ENCODE measurements around the gene MAGI2. TPM values are rescaled to one million over a fixed set of nuclear protein-coding genes. Genes with fewer than 3 reads are reported as not detected.

The MAGI2 gene
- total RNA-seq, 4 donors from 2014 or later: 0.98 to 4.8 (median 2.5) TPM

DNA sequence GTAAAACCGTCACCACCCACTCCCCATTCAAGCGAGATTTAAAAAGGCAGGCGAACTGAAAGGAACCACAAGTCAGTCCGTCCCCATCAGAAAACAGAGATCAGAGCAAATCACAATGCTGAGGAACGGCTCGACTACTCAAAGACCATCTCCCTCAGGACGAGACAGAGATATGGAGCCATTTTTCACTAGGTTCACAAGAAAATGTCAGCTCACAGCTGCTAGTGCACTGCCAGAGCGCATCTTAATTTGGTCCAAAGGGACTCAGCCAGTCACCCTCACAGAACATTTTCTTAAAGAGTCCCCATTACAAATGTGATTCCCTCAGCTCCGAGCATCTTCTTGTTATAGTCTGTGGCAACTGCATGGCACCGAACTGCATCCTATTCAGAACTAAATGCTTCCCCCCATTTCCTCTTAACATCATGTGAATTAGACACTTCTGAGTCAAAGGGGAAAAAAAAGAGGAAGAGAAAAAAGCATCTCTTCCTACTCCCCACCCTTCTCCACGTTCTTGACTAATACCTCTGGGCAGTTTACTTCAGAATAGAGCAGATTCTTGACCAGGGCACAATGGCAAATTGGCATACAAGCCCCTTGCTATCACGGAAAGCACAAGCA lies 683.9 kb downstream of the MAGI2 start:
- no peak for TF ChIP-seq POLR2A (IDR thresholded peaks at IDR 0.05)
- no peak for TF ChIP-seq POLR2AphosphoS5 (IDR thresholded peaks at IDR 0.05)
- no peak for TF ChIP-seq EP300 (IDR thresholded peaks at IDR 0.05)
- TF ChIP-seq, protein P1, sequence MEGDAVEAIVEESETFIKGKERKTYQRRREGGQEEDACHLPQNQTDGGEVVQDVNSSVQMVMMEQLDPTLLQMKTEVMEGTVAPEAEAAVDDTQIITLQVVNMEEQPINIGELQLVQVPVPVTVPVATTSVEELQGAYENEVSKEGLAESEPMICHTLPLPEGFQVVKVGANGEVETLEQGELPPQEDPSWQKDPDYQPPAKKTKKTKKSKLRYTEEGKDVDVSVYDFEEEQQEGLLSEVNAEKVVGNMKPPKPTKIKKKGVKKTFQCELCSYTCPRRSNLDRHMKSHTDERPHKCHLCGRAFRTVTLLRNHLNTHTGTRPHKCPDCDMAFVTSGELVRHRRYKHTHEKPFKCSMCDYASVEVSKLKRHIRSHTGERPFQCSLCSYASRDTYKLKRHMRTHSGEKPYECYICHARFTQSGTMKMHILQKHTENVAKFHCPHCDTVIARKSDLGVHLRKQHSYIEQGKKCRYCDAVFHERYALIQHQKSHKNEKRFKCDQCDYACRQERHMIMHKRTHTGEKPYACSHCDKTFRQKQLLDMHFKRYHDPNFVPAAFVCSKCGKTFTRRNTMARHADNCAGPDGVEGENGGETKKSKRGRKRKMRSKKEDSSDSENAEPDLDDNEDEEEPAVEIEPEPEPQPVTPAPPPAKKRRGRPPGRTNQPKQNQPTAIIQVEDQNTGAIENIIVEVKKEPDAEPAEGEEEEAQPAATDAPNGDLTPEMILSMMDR (IDR thresholded peaks at IDR 0.05): no peak
- Histone ChIP-seq H3K27ac (no peak overlapping the region), H3K36me3 (no peaks in the 10 kb centered on the region), H3K27me3 (peaks cover 2% of the 10 kb centered on the region), H3K9me3 (no peaks in the 10 kb centered on the region), H3K4me3 (peak overlapping the region; percentile 32), H3K4me1 (peaks cover 2% of the 10 kb centered on the region)
- WGBS: 5% methylated on average over 12 of the region's 12 CpGs
- DNase-seq (ENCODE audit: low spot score in 2 of 2): no peak

DNA sequence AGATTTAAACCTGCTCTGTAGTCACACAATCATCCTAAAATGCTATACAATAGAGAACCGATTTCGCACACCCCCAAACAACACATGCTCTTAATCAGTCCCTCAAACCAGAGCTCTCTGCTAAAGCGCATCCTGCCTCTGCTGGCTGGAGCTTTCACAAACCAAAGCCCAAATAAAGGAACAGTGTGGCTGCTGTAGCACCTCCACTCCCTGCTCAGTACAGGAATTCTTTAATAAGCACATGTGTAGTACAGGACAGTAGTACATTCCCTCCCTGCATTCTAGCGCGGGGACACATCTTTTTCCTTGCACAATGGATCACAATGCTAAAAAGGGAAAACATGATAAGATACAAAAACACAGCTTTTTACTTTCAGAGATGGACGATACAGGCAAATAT lies 684.6 kb downstream of the MAGI2 start:
- WGBS: 21% methylated on average over 6 of the region's 6 CpGs
- DNase-seq (ENCODE audit: low spot score in 2 of 2): no peak
- peak overlapping the region; percentile 32 for H3K4me3 ChIP-seq
- peaks cover 2% of the 10 kb centered on the region for H3K4me1 ChIP-seq
- peaks cover 2% of the 10 kb centered on the region for H3K27me3 ChIP-seq
- H3K36me3 ChIP-seq: no peaks in the 10 kb centered on the region
- TF ChIP-seq, protein P1 (IDR thresholded peaks at IDR 0.05): no peak
- TF ChIP-seq POLR2AphosphoS5 (IDR thresholded peaks at IDR 0.05) (no peak), EP300 (IDR thresholded peaks at IDR 0.05) (no peak), POLR2A (IDR thresholded peaks at IDR 0.05) (no peak)
- no peaks in the 10 kb centered on the region for H3K9me3 ChIP-seq
- no peak overlapping the region for H3K27ac ChIP-seq

DNA sequence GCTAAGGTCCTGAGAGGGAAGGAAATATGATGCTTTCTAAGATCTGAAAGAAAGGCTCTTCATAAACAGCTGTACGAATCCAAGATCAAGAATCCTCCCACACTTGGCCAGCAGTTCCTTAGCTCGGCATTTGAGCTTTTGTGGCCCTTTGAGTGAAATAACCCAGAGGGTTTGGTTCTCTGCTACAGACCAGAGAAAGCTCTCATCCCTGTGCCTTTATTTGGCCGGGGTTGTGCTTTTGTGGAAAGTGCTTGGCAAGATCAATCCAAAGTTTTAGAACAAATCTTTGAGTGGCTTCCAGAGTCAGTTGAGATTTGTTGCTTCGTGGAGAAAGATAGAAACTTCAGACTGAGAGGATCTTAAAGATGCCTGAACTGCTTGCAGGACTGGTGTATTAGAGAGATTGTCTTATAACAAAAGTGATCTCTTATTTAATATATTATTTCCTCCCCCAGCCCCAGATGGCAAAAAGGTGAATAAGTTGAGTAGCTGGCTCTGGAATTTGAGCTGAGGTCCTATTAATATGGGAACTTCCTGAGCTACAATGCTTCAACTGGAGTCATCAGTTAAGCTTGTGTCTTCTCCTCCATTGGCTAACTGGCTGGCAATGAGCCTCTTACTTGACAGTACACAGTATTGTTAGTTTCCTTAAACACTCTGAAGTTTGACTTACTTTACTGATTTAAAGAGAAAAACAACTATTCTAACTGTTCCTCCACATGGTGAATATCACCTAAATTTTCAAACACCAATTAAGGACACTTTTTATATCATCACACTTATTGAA lies 687.3 kb downstream of the MAGI2 start:
- DNase-seq (ENCODE audit: low spot score in 2 of 2): no peak
- H3K9me3 ChIP-seq: no peaks in the 10 kb centered on the region
- H3K4me3 ChIP-seq: no peak overlapping the region
- WGBS: 51% methylated on average over 4 of the region's 4 CpGs
- peaks cover 2% of the 10 kb centered on the region for H3K27me3 ChIP-seq
- H3K4me1 ChIP-seq: peaks cover 2% of the 10 kb centered on the region
- TF ChIP-seq, protein P1 (IDR thresholded peaks at IDR 0.05): no peak
- H3K36me3 ChIP-seq: no peaks in the 10 kb centered on the region
- no peak overlapping the region for H3K27ac ChIP-seq

DNA sequence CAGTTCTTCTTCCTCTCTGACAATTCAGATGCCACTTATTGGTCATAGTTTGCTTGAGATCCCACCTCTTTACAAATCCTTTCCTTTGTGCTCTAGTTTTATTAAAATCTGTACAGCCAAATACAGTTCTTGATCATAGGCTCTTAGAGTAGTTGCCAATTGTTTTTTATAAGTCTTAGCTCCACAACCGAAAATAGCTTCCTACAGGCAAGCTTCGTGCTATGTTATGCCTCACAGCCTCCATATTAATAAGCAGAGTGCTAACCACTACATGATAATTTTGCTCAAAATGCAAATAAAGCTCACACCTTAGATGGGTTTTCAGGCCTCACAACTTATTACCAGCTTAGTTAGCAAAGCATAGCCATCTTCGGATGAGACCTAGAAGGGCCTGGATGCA lies 688.9 kb downstream of the MAGI2 start:
- no peak overlapping the region for H3K27ac ChIP-seq
- no peak overlapping the region for H3K4me3 ChIP-seq
- no peaks in the 10 kb centered on the region for H3K4me1 ChIP-seq
- WGBS: 90% methylated on average over 3 of the region's 3 CpGs
- TF ChIP-seq POLR2AphosphoS5 (IDR thresholded peaks at IDR 0.05): no peak
- TF ChIP-seq, protein P1 (IDR thresholded peaks at IDR 0.05): no peak
- TF ChIP-seq EP300 (IDR thresholded peaks at IDR 0.05): no peak
- no peak for TF ChIP-seq POLR2A (IDR thresholded peaks at IDR 0.05)
- no peaks in the 10 kb centered on the region for H3K27me3 ChIP-seq
- H3K36me3 ChIP-seq: no peaks in the 10 kb centered on the region
- DNase-seq (ENCODE audit: low spot score in 2 of 2): no peak
- no peaks in the 10 kb centered on the region for H3K9me3 ChIP-seq

DNA sequence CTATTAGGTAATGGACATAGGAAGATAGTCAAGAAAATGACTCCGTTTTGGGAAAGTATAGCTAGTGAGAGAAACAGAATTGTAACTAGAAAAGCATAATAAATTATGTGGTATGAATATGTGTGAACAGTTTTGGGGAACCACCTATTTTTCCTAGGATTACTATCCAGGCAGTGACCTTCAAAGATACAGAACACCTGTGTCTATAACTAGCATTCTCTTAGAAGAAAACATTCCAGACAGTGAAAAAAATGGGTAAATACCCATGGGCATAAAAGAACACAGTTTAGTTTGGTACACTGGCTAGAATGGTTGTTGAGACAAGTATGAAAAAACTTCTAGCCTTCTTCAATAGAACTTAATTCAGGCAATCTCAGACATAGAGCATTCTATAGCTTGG lies 690.8 kb downstream of the MAGI2 start:
- Histone ChIP-seq H3K36me3 (no peaks in the 10 kb centered on the region), H3K27ac (no peak overlapping the region), H3K27me3 (no peaks in the 10 kb centered on the region), H3K4me1 (no peaks in the 10 kb centered on the region), H3K4me3 (no peak overlapping the region), H3K9me3 (no peaks in the 10 kb centered on the region)
- DNase-seq (ENCODE audit: low spot score in 2 of 2): no peak
- TF ChIP-seq POLR2A (IDR thresholded peaks at IDR 0.05) (no peak), EP300 (IDR thresholded peaks at IDR 0.05) (no peak), POLR2AphosphoS5 (IDR thresholded peaks at IDR 0.05) (no peak)
- TF ChIP-seq, protein P1 (IDR thresholded peaks at IDR 0.05): no peak
- 73% methylated on average over 1 of the region's 1 CpG for WGBS

Measured in suprapubic skin (tissue), 4 donors.